Sciatic nerve (tissue), 2 donors: ENCODE measurements around the gene IGF2BP2. TPM values are rescaled to one million over a fixed set of nuclear protein-coding genes. Genes with fewer than 3 reads are reported as not detected.
A peak's percentile ranks its signal among the peaks of the same experiment; 100 is the strongest.
"Not testable (repeated sequence)": the region's sequence is repeated elsewhere in the genome, so short reads cannot be mapped to it uniquely, and the experiment has no call there.

Experiments
- ATAC-seq: fragments of 200-7000 bp; cut with Tn5 transposase; one replicate; pipeline ENCODE4 v1.9.1; 2020; ENCODE audit warnings: mild to moderate bottlenecking, moderate library complexity
- DNase-seq: peaks from one replicate; pipeline ENCODE4 v3.0.0-alpha.2; 2020; ENCODE audit warnings: low spot score
- intact Hi-C: fragments of 100-400 bp; cut with DNase I; formaldehyde crosslinking; loops from one replicate; pipeline ENCODE4 v1.14.2; 2022
- total RNA-seq: library from RNA; stranded (reverse); fragmentation: NEBNext Ultra II Directional; extraction: Animal tissue kit (Norgen Biotek cat#: 25700); gene quantifications from one replicate; pipeline ENCODE4 v1.2.1, GENCODE V29; 2021
- donor health status: DM: no; HTN: no; CAD: no.
- donor health status: DM: no; HTN: no; CAD: no.

IGF2BP2 gene
- total RNA-seq, 1 donor from 2014 or later, result 52.2 TPM

GRCh38 chr3:185701611-185702261, 123.1 kb downstream of the IGF2BP2 start:
- ATAC-seq (no peak), DNase-seq (no peak)
- intact Hi-C loops, result no loop called here

- DNase-seq (no peak), ATAC-seq (no peak)
- intact Hi-C loops, result no loop called here
Measured at GRCh38 chr3:185699927-185700326, 124.9 kb downstream of the IGF2BP2 start.

- DNase-seq, intact Hi-C loops, ATAC-seq: not testable (repeated sequence)
Measured at GRCh38 chr3:185697228-185697627, 127.6 kb downstream of the IGF2BP2 start.

- no peak for ATAC-seq
- intact Hi-C loops, result no loop called here
- DNase-seq, result no peak
Measured at GRCh38 chr3:185696039-185696438, 128.8 kb downstream of the IGF2BP2 start.

GRCh38 chr3:185693985-185694653, 130.7 kb downstream of the IGF2BP2 start:
- intact Hi-C loops, result no loop called here
- DNase-seq (no peak), ATAC-seq (no peak)

GRCh38 chr3:185691622-185692021, 133.2 kb downstream of the IGF2BP2 start:
- DNase-seq, result no peak
- intact Hi-C loops, result no loop called here

GRCh38 chr3:185687271-185687878, 137.5 kb downstream of the IGF2BP2 start:
- ATAC-seq (no peak), DNase-seq (no peak)
- intact Hi-C loops, result no loop called here

More at GRCh38 chr3:185691622-185692021, 133.2 kb downstream of the IGF2BP2 start:
- no peak for ATAC-seq

- no peak for DNase-seq
- intact Hi-C loops, result no loop called here
- ATAC-seq, result no peak
Measured at GRCh38 chr3:185685231-185686035, 139.4 kb downstream of the IGF2BP2 start.

- no peak for ATAC-seq
- intact Hi-C loops, result no loop called here
- DNase-seq, result no peak
Measured at GRCh38 chr3:185680231-185680630, 144.6 kb downstream of the IGF2BP2 start.

GRCh38 chr3:185678027-185678426, 146.8 kb downstream of the IGF2BP2 start:
- no peak for ATAC-seq

GRCh38 chr3:185677146-185677829, 147.6 kb downstream of the IGF2BP2 start:
- DNase-seq (no peak), ATAC-seq (peak; percentile 56)
- intact Hi-C loops, result no loop called here

More at GRCh38 chr3:185678027-185678426, 146.8 kb downstream of the IGF2BP2 start:
- no peak for DNase-seq
- intact Hi-C loops, result no loop called here

- DNase-seq, result no peak
- intact Hi-C loops, result loop anchor here (10.0 kb wide), 1 partner anchor 277 kb away; no protein-coding TSS in a partner anchor
- ATAC-seq, result no peak
Measured at GRCh38 chr3:185667574-185667973, 157.3 kb downstream of the IGF2BP2 start.

- intact Hi-C loops, result loop anchor here (10.0 kb wide), 1 partner anchor 281 kb away; no protein-coding TSS in a partner anchor
- no peak for DNase-seq
- ATAC-seq, result no peak
Measured at GRCh38 chr3:185663929-185664328, 160.9 kb downstream of the IGF2BP2 start.

GRCh38 chr3:185661772-185662171, 163.1 kb downstream of the IGF2BP2 start:
- intact Hi-C loops, result loop anchor here (10.0 kb wide), 1 partner anchor 283 kb away; no protein-coding TSS in a partner anchor
- DNase-seq (no peak), ATAC-seq (no peak)

GRCh38 chr3:185661296-185661695, 163.5 kb downstream of the IGF2BP2 start:
- intact Hi-C loops, result loop anchor here (10.0 kb wide), 1 partner anchor 284 kb away; no protein-coding TSS in a partner anchor
- DNase-seq, ATAC-seq: not testable (repeated sequence)

- peak; percentile 43 for ATAC-seq
- intact Hi-C loops, result loop anchor here (10.0 kb wide), 1 partner anchor 285 kb away; no protein-coding TSS in a partner anchor
- DNase-seq, result peak; percentile 88
Measured at GRCh38 chr3:185659942-185660921, 164.6 kb downstream of the IGF2BP2 start.

- peak; percentile 4 for ATAC-seq
- intact Hi-C loops, result no loop called here
- no peak for DNase-seq
Measured at GRCh38 chr3:185658943-185659342, 165.9 kb downstream of the IGF2BP2 start.
